Lung (tissue), 12 donors: ENCODE data around the gene STUM. TPM values are rescaled to one million over a fixed set of nuclear protein-coding genes. Genes with fewer than 3 reads are reported as not detected.

ENCODE experiments used
- ATAC-seq: fragments of 200-7000 bp; cut with Tn5 transposase; one replicate; pipeline ENCODE4 v1.9.1; 2020; ENCODE audit warnings: moderate number of reproducible peaks; ENCODE audit not compliant: insufficient read depth, low FRiP score
- DNase-seq, 3 donors: peaks; one replicate each; pipeline ENCODE4 v3.0.0-alpha.2; 2013 to 2017
- H3K27ac ChIP-seq, 2 donors: one replicate each; pipeline ENCODE4 v1.5.1; 2013; ENCODE audit warnings: mild to moderate bottlenecking in 2 of 2, moderate library complexity in 2 of 2, control low read depth in 1 of 2, inconsistent platforms in 1 of 2, low read depth in 1 of 2, low read length in 1 of 2
- H3K27me3 ChIP-seq, 3 donors: one replicate each; pipeline ENCODE4 v1.5.1; 2013; ENCODE audit warnings: low read length in 2 of 3; ENCODE audit not compliant: control insufficient read depth in 3 of 3, insufficient read depth in 3 of 3
- H3K36me3 ChIP-seq, 4 donors: one replicate each; pipeline ENCODE4 v1.5.1; 2013; ENCODE audit warnings: low read length in 4 of 4, mild to moderate bottlenecking in 1 of 4, moderate library complexity in 1 of 4; ENCODE audit not compliant: control insufficient read depth in 4 of 4, insufficient read depth in 4 of 4
- H3K4me1 ChIP-seq, 5 donors: one replicate each; pipeline ENCODE4 v1.5.1; 2013; ENCODE audit warnings: low read length in 5 of 5, mild to moderate bottlenecking in 2 of 5, moderate library complexity in 1 of 5; ENCODE audit not compliant: control insufficient read depth in 5 of 5, insufficient read depth in 5 of 5
- H3K4me3 ChIP-seq: one replicate; pipeline ENCODE4 v1.5.1; 2013; ENCODE audit warnings: mild to moderate bottlenecking, control low read depth, moderate library complexity
- H3K9ac ChIP-seq, 2 donors: one replicate each; pipeline ENCODE4 v1.5.1; 2013; ENCODE audit warnings: low read length in 2 of 2, control low read depth in 1 of 2; ENCODE audit not compliant: insufficient read depth in 1 of 2
- H3K9me3 ChIP-seq, 4 donors: one replicate each; pipeline ENCODE4 v1.5.1; 2013; ENCODE audit warnings: low read length in 3 of 4, mild to moderate bottlenecking in 1 of 4, moderate library complexity in 1 of 4; ENCODE audit not compliant: control insufficient read depth in 4 of 4, insufficient read depth in 3 of 4
- WGBS, 2 donors: extraction: QIAGEN DNeasy Blood & Tissue Kit; methylation state at CpG; one replicate each; pipeline ENCODE4 v1.1.7; 2013; 5-methylcytosine and 5-hydroxymethylcytosine counted together
- polyA plus RNA-seq, 2 donors: library from polyadenylated mRNA; stranded (reverse); fragments of 200-250 nt; gene quantifications; one replicate each; pipeline ENCODE4 v1.2.1, GENCODE V29; 2013
- total RNA-seq, 2 donors: library from RNA; depleted of rRNA in 1 of 2; stranded (reverse); fragments of >200 nt in 1 of 2; gene quantifications; one replicate each; pipeline ENCODE4 v1.2.1, GENCODE V29; 2014 to 2021
- TF ChIP-seq, protein P1 (sequence below): IDR thresholded peaks from 2 replicates; pipeline ENCODE4 v1.5.1; 2012; ENCODE audit warnings: mild to moderate bottlenecking; ENCODE audit errors: control extremely low read depth, extremely low read depth
- donor health status: control.
- donor health status: control.
- donor health status: Bipolar disorder and iron deficiency.
- donor health status: healthy.
- donor health status: DM: yes; HTN: yes; CAD: no.

STUM gene
- total and polyA plus RNA-seq, 4 donors: 0.09 to 0.58 (median 0.48) TPM

DNA sequence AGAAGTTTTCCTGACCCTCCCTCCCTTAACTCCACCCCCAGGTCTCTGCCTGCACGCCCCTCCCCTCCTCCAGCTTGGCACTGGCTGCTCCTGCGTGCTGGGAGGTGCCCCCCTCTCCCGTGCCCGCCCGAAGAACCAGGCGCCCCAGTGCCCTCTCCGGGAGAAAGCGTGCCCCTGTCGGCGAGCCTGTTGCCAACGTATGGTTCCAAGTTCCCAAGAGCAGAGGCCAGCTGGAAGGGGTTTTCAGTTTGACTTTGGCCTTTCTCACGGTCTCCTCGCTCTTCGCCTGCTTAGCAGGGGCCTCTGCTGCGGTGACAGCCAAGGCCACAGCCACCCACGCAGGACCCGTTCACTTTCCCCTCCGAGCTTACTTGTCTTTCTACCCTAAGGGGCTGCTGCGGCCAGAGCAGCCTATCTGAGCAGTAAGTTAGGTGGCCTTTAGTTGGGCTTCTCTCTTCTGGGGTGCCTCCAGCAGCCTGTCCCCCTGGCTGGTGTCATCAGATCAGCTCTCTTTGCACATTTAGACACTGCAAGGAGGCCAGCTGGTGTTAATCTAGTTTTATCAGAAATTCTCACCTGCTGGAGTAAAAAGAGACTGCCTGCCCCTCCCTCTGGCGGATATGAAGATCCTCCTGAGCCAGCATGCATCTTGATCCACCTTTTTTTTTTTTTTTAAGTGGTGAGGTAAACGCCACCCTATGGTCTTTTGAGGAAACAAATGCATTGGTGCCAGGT is 1.5 kb downstream of the STUM start:
- DNase-seq: peak in 2 of 3 donors; percentile 48 to 51
- Histone ChIP-seq H3K27ac (no peak overlapping the region), H3K27me3 (peaks cover 3 to 13% (median 12%) of the 10 kb centered on the region in 3 donors), H3K4me1 (peaks cover 0 to 37% (median 14%) of the 10 kb centered on the region in 5 donors), H3K9me3 (no peaks in the 10 kb centered on the region), H3K9ac (no peak overlapping the region), H3K4me3 (no peak overlapping the region), H3K36me3 (no peaks in the 10 kb centered on the region)
- 8 to 13% methylated on average over 21 of the region's 21 CpGs for WGBS, 2 donors
- no peak for ATAC-seq
- TF ChIP-seq, protein P1, sequence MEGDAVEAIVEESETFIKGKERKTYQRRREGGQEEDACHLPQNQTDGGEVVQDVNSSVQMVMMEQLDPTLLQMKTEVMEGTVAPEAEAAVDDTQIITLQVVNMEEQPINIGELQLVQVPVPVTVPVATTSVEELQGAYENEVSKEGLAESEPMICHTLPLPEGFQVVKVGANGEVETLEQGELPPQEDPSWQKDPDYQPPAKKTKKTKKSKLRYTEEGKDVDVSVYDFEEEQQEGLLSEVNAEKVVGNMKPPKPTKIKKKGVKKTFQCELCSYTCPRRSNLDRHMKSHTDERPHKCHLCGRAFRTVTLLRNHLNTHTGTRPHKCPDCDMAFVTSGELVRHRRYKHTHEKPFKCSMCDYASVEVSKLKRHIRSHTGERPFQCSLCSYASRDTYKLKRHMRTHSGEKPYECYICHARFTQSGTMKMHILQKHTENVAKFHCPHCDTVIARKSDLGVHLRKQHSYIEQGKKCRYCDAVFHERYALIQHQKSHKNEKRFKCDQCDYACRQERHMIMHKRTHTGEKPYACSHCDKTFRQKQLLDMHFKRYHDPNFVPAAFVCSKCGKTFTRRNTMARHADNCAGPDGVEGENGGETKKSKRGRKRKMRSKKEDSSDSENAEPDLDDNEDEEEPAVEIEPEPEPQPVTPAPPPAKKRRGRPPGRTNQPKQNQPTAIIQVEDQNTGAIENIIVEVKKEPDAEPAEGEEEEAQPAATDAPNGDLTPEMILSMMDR: no peak

DNA sequence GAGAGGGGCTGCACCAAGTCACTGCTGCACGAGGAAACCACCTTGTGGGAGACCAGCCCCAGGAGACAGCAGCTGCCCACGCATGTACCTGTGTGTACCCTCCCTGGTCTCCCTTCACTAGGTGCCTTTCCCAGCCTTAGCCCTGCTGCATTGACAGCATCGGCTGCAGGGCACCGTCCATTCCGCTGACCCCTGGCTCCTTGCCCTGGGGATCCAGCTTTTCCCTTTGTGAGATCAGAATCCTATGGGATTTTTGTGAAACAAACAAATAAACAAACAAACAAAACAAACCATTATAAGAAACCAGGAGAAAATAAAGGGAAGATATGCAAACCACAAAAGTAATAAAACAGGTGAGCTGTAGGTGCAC is 2.1 kb downstream of the STUM start:
- H3K9ac ChIP-seq: no peak overlapping the region
- H3K4me1 ChIP-seq: peaks cover 0 to 37% (median 14%) of the 10 kb centered on the region in 5 donors
- no peak overlapping the region for H3K4me3 ChIP-seq
- no peak overlapping the region for H3K27ac ChIP-seq
- ATAC-seq (no peak), DNase-seq (no peak)
- H3K27me3 ChIP-seq: peaks cover 3 to 13% (median 12%) of the 10 kb centered on the region in 3 donors
- no peaks in the 10 kb centered on the region for H3K36me3 ChIP-seq
- TF ChIP-seq, protein P1: no peak
- no peaks in the 10 kb centered on the region for H3K9me3 ChIP-seq
- 80 to 83% methylated on average over 5 of the region's 5 CpGs for WGBS, 2 donors

DNA sequence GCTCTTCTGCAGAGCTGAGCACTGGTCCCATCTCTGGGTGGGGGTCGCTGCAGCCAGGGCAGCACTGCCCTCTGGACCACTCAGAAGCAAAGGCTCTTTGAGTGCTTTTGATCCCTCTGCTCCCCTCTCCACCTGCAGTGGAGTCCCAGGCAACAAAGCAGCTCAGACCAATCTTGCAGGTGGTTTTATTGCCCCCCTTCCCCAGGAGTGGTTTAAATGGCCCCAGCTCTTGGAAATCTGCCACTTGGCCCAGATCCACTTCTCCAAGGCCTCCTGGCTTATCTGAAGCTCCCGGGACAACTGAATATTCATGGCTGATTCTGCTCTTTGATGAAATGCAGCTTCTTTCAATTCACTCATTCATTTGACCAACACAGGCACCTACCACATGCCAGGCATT is 2.7 kb downstream of the STUM start:
- no peak overlapping the region for H3K27ac ChIP-seq
- no peaks in the 10 kb centered on the region for H3K9me3 ChIP-seq
- H3K4me1 ChIP-seq: peaks cover 0 to 37% (median 14%) of the 10 kb centered on the region in 5 donors
- TF ChIP-seq, protein P1: no peak
- H3K36me3 ChIP-seq: no peaks in the 10 kb centered on the region
- peaks cover 3 to 13% (median 12%) of the 10 kb centered on the region in 3 donors for H3K27me3 ChIP-seq
- WGBS, 2 donors: 43 to 59% methylated on average over 2 of the region's 2 CpGs
- ATAC-seq (no peak), DNase-seq (peak in 2 of 3 donors; percentile 40 to 48)
- H3K9ac ChIP-seq: no peak overlapping the region
- no peak overlapping the region for H3K4me3 ChIP-seq
